ENCODE results near the gene HS6ST1.

- TF ChIP-seq POLR2A (IDR thresholded peaks at IDR 0.05; ENCODE audit: low read depth, low read length) (no peak), POLR2AphosphoS5 (IDR thresholded peaks at IDR 0.05; ENCODE audit: low read depth, low read length) (no peak), POU2F2 (IDR thresholded peaks at IDR 0.05; ENCODE audit: low read depth, low read length) (no peak), TAF1 (IDR thresholded peaks at IDR 0.05; ENCODE audit: low read depth, low read length) (no peak), SPI1 (IDR thresholded peaks at IDR 0.05; ENCODE audit: low read depth, low read length) (no peak), PAX5 (IDR thresholded peaks at IDR 0.05; ENCODE audit: insufficient read depth, low read length, severe bottlenecking) (no peak)
These were observed 6.8 kb downstream of the HS6ST1 start for GRCh38 chr2:128311755-128312341.

Data from GM12891 (cell line).